Thoracic aorta (tissue), 2 donors: ENCODE data around the gene MELTF. TPM values are rescaled to one million over a fixed set of nuclear protein-coding genes. Genes with fewer than 3 reads are reported as not detected.

Experiments
- total RNA-seq, 2 donors: library from RNA; depleted of rRNA; stranded (reverse); fragments of >200 nt; gene quantifications; one replicate each; pipeline versions ENCODE4 v1.1.0 to v1.2.3, GENCODE V29; 2016

The MELTF gene
- total RNA-seq, 2 donors from 2014 or later = 6.1 to 8.7 TPM

Other genes with a start within 250 kb of the MELTF start
- 10 to 100 TPM; 29.4 to 77.6 TPM for gene SENP5, start 161.9 kb downstream of the MELTF start, total RNA-seq
- 10 to 100 TPM; 26.5 to 44.1 TPM for gene NCBP2, start 87.3 kb downstream of the MELTF start, total RNA-seq
- 10 to 100 TPM; 11.0 to 17.4 TPM for gene PIGZ, start 61.0 kb downstream of the MELTF start, total RNA-seq